Activated B cell treated with CpG ODN at 0.5 μM for 24 hours (primary cell): ENCODE data around the gene ATG16L2. TPM values are rescaled to one million over a fixed set of nuclear protein-coding genes. Genes with fewer than 3 reads are reported as not detected.

Experiments
- ATAC-seq: fragments of 200-7000 bp; cut with Tn5 transposase; one replicate; pipeline ENCODE4 v1.10.0; 2021; ENCODE audit warnings: low read depth, mild to moderate bottlenecking, moderate library complexity
- CTCF ChIA-PET: fragments of 350-600 bp; sonication (Branson Sonifier 250); formaldehyde crosslinking; loops from one replicate; lab custom pipeline; 2021; ENCODE audit warnings: antibody characterized with exemption; lab: Charles Lee
- POLR2A ChIA-PET: fragments of 350-600 bp; sonication (Branson Sonifier 250); formaldehyde crosslinking; loops from one replicate; lab custom pipeline; 2021; ENCODE audit warnings: antibody characterized with exemption; lab: Charles Lee
- DNase-seq: peaks from one replicate; pipeline ENCODE4 v3.0.0; 2022
- H3K27ac Mint-ChIP-seq: one replicate; pipeline ENCODE4 v1.8.0; 2020; ENCODE audit warnings: mixed read lengths
- H3K27me3 Mint-ChIP-seq: one replicate; pipeline ENCODE4 v1.8.0; 2021; ENCODE audit warnings: mixed read lengths
- H3K36me3 Mint-ChIP-seq: one replicate; pipeline ENCODE4 v1.8.0; 2021; ENCODE audit warnings: low read depth, mixed read lengths
- H3K4me1 Mint-ChIP-seq: one replicate; pipeline ENCODE4 v1.8.0; 2021; ENCODE audit warnings: mixed read lengths
- H3K4me3 Mint-ChIP-seq: one replicate; pipeline ENCODE4 v1.8.0; 2020; ENCODE audit warnings: mild to moderate bottlenecking, mixed read lengths
- H3K9me3 Mint-ChIP-seq: one replicate; pipeline ENCODE4 v1.8.0; 2020; ENCODE audit warnings: mixed read lengths
- intact Hi-C: fragments of 100-400 bp; cut with micrococcal nuclease; formaldehyde crosslinking; loops from one replicate; pipeline ENCODE4 v1.15.1; 2024
- total RNA-seq: library from RNA; stranded (reverse); gene quantifications from 2 replicates; pipeline ENCODE4 v1.2.3, GENCODE V29; 2022
- TF ChIP-seq, protein P1 (sequence below): fragments of 200-600 bp; IDR thresholded peaks from one replicate; pipeline ENCODE4 v1.8.0; 2022; ENCODE audit warnings: antibody characterized with exemption, mild to moderate bottlenecking

Gene ATG16L2
- total RNA-seq, 1 donor from 2014 or later = 96.7 TPM

DNA sequence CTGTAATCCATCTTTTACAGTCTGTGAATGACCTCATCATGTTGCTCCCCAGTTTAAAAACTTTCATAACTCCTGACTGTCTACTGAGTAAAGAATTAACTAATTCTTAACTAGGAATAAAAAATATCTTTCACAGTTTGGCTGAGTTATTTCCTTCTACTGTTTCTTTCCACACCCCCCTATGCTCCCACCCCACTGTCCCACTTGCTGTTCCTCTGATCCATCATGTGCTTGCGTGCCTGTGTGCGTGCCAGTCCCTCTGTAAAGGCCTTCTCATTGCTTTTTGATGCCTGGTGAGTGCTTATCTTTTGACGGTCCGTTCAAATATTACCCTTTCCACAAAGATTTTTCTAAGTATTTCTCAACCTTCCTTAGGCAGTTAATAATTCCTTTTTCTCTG is 55.6 kb downstream of the ATG16L2 start:
- ChIA-PET CTCF (no interaction called here), POLR2A (no interaction called here)
- DNase-seq (no peak), ATAC-seq (no peak)
- intact Hi-C loops = no loop called here
- Mint-ChIP-seq H3K27ac (peak overlapping the region; percentile 63), H3K27me3 (no peaks in the 10 kb centered on the region), H3K36me3 (peaks cover 75% of the 10 kb centered on the region), H3K4me1 (peaks cover 13% of the 10 kb centered on the region), H3K9me3 (no peaks in the 10 kb centered on the region), H3K4me3 (no peak overlapping the region)
- TF ChIP-seq, protein P1, sequence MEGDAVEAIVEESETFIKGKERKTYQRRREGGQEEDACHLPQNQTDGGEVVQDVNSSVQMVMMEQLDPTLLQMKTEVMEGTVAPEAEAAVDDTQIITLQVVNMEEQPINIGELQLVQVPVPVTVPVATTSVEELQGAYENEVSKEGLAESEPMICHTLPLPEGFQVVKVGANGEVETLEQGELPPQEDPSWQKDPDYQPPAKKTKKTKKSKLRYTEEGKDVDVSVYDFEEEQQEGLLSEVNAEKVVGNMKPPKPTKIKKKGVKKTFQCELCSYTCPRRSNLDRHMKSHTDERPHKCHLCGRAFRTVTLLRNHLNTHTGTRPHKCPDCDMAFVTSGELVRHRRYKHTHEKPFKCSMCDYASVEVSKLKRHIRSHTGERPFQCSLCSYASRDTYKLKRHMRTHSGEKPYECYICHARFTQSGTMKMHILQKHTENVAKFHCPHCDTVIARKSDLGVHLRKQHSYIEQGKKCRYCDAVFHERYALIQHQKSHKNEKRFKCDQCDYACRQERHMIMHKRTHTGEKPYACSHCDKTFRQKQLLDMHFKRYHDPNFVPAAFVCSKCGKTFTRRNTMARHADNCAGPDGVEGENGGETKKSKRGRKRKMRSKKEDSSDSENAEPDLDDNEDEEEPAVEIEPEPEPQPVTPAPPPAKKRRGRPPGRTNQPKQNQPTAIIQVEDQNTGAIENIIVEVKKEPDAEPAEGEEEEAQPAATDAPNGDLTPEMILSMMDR = no peak

DNA sequence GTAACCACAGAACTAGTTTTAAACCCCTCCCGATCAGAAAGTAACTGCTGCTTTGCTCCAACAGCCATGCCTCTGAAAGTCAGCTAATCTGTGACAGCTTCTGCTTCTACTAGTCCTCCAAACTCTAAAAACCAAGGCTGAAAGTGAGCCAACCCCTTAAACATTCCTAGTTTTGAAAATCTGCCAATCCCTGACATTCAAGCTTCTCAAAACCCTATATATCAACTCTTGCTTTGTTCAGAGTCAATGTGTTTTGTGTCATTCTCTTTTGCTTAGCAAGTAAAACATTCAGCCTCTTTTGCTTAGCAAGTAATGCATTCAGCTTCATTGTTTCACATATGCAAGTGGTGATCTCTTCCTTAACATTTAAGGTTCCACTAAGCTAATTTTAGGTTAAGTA is 56.9 kb downstream of the ATG16L2 start:
- intact Hi-C loops = no loop called here
- peaks cover 75% of the 10 kb centered on the region for H3K36me3 Mint-ChIP-seq
- no peak for ATAC-seq
- H3K27ac Mint-ChIP-seq = no peak overlapping the region
- no peak overlapping the region for H3K4me3 Mint-ChIP-seq
- ChIA-PET POLR2A (interaction anchor here (1.2 kb wide), 1 partner anchor 330 kb away, joined by 6 read pairs; no protein-coding TSS in a partner anchor), CTCF (interaction anchor here (0.6 kb wide), 1 partner anchor 645 kb away, joined by 3 read pairs; no protein-coding TSS in a partner anchor)
- no peak for DNase-seq
- no peaks in the 10 kb centered on the region for H3K9me3 Mint-ChIP-seq
- peaks cover 13% of the 10 kb centered on the region for H3K4me1 Mint-ChIP-seq
- TF ChIP-seq, protein P1 = no peak
- H3K27me3 Mint-ChIP-seq = no peaks in the 10 kb centered on the region

DNA sequence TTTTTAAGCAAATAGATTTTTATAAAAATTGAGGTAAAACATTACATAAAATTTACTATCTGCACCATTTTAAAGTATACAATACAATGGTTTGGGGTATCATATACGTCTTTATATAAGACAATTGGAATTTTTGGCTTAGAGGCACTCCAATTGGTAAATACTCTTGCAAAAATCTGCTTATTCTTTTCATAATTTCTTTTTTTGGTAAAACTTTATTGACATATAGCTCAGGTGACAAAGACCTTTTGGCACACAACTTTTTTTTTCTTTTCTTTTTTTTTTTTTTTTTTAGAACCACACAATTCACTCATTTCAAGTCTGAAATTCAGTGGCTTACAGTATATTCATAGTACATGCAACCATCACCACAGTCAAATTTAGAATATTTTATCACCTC is 57.8 kb downstream of the ATG16L2 start:
- H3K4me3 Mint-ChIP-seq = no peak overlapping the region
- TF ChIP-seq, protein P1 = no peak
- intact Hi-C loops = no loop called here
- peaks cover 71% of the 10 kb centered on the region for H3K36me3 Mint-ChIP-seq
- H3K9me3 Mint-ChIP-seq = no peaks in the 10 kb centered on the region
- POLR2A ChIA-PET = interaction anchor here (0.7 to 1.2 kb wide), 4 partner anchors 11 to 760 kb away, joined by 3 to 6 read pairs (median 4); no protein-coding TSS in a partner anchor
- no peak for DNase-seq
- ATAC-seq = no peak
- peaks cover 13% of the 10 kb centered on the region for H3K4me1 Mint-ChIP-seq
- CTCF ChIA-PET = no interaction called here
- no peaks in the 10 kb centered on the region for H3K27me3 Mint-ChIP-seq
- H3K27ac Mint-ChIP-seq = no peak overlapping the region

DNA sequence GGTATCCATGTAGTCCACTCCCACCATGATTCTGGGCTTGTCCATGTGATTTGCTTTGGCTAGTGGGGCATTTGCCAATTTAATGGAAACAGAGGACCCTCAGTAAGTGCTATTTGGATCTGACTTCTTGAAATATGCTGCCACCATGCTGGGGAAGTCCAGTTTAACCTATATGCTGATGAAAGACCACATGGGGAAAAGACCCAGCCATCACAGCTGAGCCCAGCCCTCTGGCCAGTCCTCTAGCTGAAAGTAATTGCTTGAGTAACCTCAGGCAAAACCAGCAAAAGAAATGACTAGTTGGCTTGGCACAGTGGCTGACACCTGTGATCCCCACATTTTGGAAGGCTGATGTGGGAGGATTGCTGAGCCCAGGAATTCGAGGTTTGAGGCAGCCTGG is 61.5 kb downstream of the ATG16L2 start:
- no peak for ATAC-seq
- TF ChIP-seq, protein P1 = no peak
- no peak for DNase-seq
- Mint-ChIP-seq H3K27me3 (no peaks in the 10 kb centered on the region), H3K4me3 (no peak overlapping the region), H3K27ac (peak overlapping the region; percentile 69), H3K4me1 (peaks cover 14% of the 10 kb centered on the region), H3K36me3 (peaks cover 69% of the 10 kb centered on the region), H3K9me3 (no peaks in the 10 kb centered on the region)
- intact Hi-C loops = no loop called here
- CTCF ChIA-PET = no interaction called here
- POLR2A ChIA-PET = no interaction called here

DNA sequence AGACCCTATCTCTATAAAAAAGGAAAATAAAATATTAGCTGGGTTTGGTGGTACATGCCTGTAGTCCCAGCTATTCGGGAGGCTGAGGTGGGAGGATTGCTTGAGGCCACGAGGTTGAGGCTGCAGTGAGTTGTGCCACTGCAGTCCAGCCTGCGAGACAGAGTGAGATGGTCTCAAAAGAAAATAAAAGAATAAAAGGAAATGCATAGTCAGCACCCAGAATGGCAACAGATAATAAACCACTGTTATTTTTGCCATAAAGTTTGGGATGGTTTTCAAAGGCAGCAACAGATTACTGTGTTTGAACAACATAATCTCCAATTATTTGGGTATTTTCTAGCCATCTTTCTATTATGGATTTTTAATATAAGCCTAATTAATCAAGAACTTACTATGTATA is 61.9 kb downstream of the ATG16L2 start:
- no peak overlapping the region for H3K4me3 Mint-ChIP-seq
- peaks cover 69% of the 10 kb centered on the region for H3K36me3 Mint-ChIP-seq
- peaks cover 15% of the 10 kb centered on the region for H3K4me1 Mint-ChIP-seq
- H3K9me3 Mint-ChIP-seq = no peaks in the 10 kb centered on the region
- H3K27me3 Mint-ChIP-seq = no peaks in the 10 kb centered on the region
- TF ChIP-seq, protein P1 = no peak
- ChIA-PET POLR2A (no interaction called here), CTCF (no interaction called here)
- ATAC-seq (no peak), DNase-seq (no peak)
- peak overlapping the region; percentile 69 for H3K27ac Mint-ChIP-seq
- intact Hi-C loops = no loop called here

Other genes starting within 250 kb of the ATG16L2 start
- gene PDE2A, start 140.0 kb upstream of the ATG16L2 start, total RNA-seq = 0.32 and 1.4 TPM in 2 replicates
- 113 and 139 TPM in 2 replicates for gene ARAP1, start 62.0 kb upstream of the ATG16L2 start, total RNA-seq
- 42.6 and 46.8 TPM in 2 replicates for gene STARD10, start 20.4 kb upstream of the ATG16L2 start, total RNA-seq